Keratinocyte (primary cell): ENCODE results near the gene BICDL1. TPM values are rescaled to one million over a fixed set of nuclear protein-coding genes. Genes with fewer than 3 reads are reported as not detected.
A peak's percentile ranks its signal among the peaks of the same experiment; 100 is the strongest.

Experiments
- DNase-seq: peaks from one replicate; pipeline ENCODE4 v3.0.0-alpha.2; 2011; ENCODE audit warnings: low read depth, missing footprints, low spot score
- FAIRE-seq: peaks from 2 replicates; lab custom pipeline; 2011; peaks lifted over from hg19 to GRCh38; lab: Jason Lieb, UNC
- H2AFZ ChIP-seq: 2 replicates; pipeline ENCODE4 v1.6.0; 2012; ENCODE audit warnings: low read length, control low read depth, inconsistent platforms; ENCODE audit not compliant: control insufficient read depth
- H3K27ac ChIP-seq: 2 replicates; pipeline ENCODE4 v1.5.1; 2011; ENCODE audit warnings: low read length; ENCODE audit not compliant: control insufficient read depth, insufficient read depth
- H3K27me3 ChIP-seq: 3 replicates; pipeline ENCODE4 v1.6.0; 2011; ENCODE audit warnings: low read length; ENCODE audit not compliant: control insufficient read depth, insufficient read depth; ENCODE audit errors: extremely low read depth
- H3K36me3 ChIP-seq, 2 experiments: 2 replicates in 1 of 2; 3 replicates in 1 of 2; pipeline ENCODE4 v1.5.1; 2011; ENCODE audit warnings: low read length in 2 of 2, mild to moderate bottlenecking in 1 of 2; ENCODE audit not compliant: control insufficient read depth in 2 of 2, insufficient read depth in 2 of 2; ENCODE audit errors: extremely low read depth in 1 of 2
- H3K4me1 ChIP-seq: 3 replicates; pipeline ENCODE4 v1.5.1; 2011; ENCODE audit warnings: low read length; ENCODE audit not compliant: control insufficient read depth, insufficient read depth; ENCODE audit errors: extremely low read depth
- H3K4me2 ChIP-seq: 3 replicates; pipeline ENCODE4 v1.6.0; 2011; ENCODE audit warnings: low read depth, low read length; ENCODE audit not compliant: control insufficient read depth, insufficient read depth; ENCODE audit errors: extremely low read depth
- H3K4me3 ChIP-seq, 3 experiments: fragments of 200-600 bp in 1 of 3; sonication (generic) in 1 of 3; 2 replicates in 2 of 3; 3 replicates in 1 of 3; pipeline ENCODE4 v1.5.1; 2011 to 2016; ENCODE audit warnings: low read length in 3 of 3, mild to moderate bottlenecking in 3 of 3, control low read depth in 2 of 3, inconsistent platforms in 1 of 3, low read depth in 1 of 3, mixed read lengths in 1 of 3, mixed run types in 1 of 3, moderate library complexity in 1 of 3; ENCODE audit not compliant: control insufficient read depth in 2 of 3, insufficient read depth in 2 of 3; ENCODE audit errors: extremely low read depth in 1 of 3
- H3K79me2 ChIP-seq: 2 replicates; pipeline ENCODE4 v1.6.0; 2012; ENCODE audit warnings: low read length; ENCODE audit not compliant: control insufficient read depth, insufficient read depth
- H3K9ac ChIP-seq: 3 replicates; pipeline ENCODE4 v1.6.0; 2011; ENCODE audit warnings: low read length; ENCODE audit not compliant: control insufficient read depth, insufficient read depth; ENCODE audit errors: extremely low read depth
- H3K9me1 ChIP-seq: 3 replicates; pipeline ENCODE4 v1.6.0; 2011; ENCODE audit warnings: low read length; ENCODE audit not compliant: control insufficient read depth, insufficient read depth; ENCODE audit errors: extremely low read depth
- H3K9me3 ChIP-seq: 2 replicates; pipeline ENCODE4 v1.5.1; 2012; ENCODE audit warnings: low read depth, low read length; ENCODE audit not compliant: control insufficient read depth
- H4K20me1 ChIP-seq: 3 replicates; pipeline ENCODE4 v1.6.0; 2011; ENCODE audit warnings: low read length; ENCODE audit not compliant: control insufficient read depth, insufficient read depth; ENCODE audit errors: extremely low read depth
- EZH2 ChIP-seq: IDR thresholded peaks from one replicate; pipeline ENCODE4 v1.6.1; 2012; ENCODE audit warnings: inconsistent platforms, mild to moderate bottlenecking, low read length, moderate library complexity
- dilution Hi-C: fragments of 300-500 bp; cut with MboI; formaldehyde crosslinking; loops from one replicate; pipeline ENCODE4 v1.7.0; 2020; ENCODE audit warnings: low sequenced_read_pairs; ENCODE audit not compliant: extremely low pct_ligation_motif_present
- polyA plus RNA-seq, 5 experiments: library from polyadenylated mRNA; depleted of rRNA in 3 of 5; stranded (reverse) in 3 of 5; stranded (forward) in 1 of 5; unstranded in 1 of 5; fragments of >200 nt; gene quantifications; 1 replicate in 1 of 5; 2 replicates in 3 of 5; 3 replicates in 1 of 5; pipeline versions ENCODE4 v1.2.1 to v1.2.3, GENCODE V29; 2011 to 2012; ENCODE audit warnings: missing spikeins in 2 of 5, low read depth in 1 of 5, low replicate concordance in 1 of 5
- TF ChIP-seq, protein P1 (sequence below), 3 experiments: IDR thresholded peaks in 1 of 3; conservative IDR thresholded peaks in 1 of 3; optimal IDR thresholded peaks in 1 of 3; 2 replicates in 2 of 3; 3 replicates in 1 of 3; pipeline versions ENCODE3 to v1.5.1; 2011; ENCODE audit warnings: low read length in 3 of 3, mild to moderate bottlenecking in 3 of 3, moderate library complexity in 2 of 3, control low read depth in 1 of 3, inconsistent platforms in 1 of 3; ENCODE audit not compliant: insufficient read depth in 2 of 3; ENCODE audit errors: extremely low read depth in 1 of 3

Gene BICDL1
- polyA plus RNA-seq, 1 donor (not counting 4 experiments of a cell fraction or from before 2014, with no cell fraction given), result 6.4 TPM

- H3K36me3 ChIP-seq, result peaks cover 13 to 14% of the 10 kb centered on the region in 2 experiments
- no peak overlapping the region for H3K4me2 ChIP-seq
- H3K9ac ChIP-seq, result no peak overlapping the region
- H3K4me3 ChIP-seq, result no peak overlapping the region
- peaks cover 13% of the 10 kb centered on the region for H3K4me1 ChIP-seq
- H3K27me3 ChIP-seq, result no peaks in the 10 kb centered on the region
- FAIRE-seq, result no peak
- H3K27ac ChIP-seq, result no peak overlapping the region
- TF ChIP-seq EZH2, result no peak
- TF ChIP-seq, protein P1, sequence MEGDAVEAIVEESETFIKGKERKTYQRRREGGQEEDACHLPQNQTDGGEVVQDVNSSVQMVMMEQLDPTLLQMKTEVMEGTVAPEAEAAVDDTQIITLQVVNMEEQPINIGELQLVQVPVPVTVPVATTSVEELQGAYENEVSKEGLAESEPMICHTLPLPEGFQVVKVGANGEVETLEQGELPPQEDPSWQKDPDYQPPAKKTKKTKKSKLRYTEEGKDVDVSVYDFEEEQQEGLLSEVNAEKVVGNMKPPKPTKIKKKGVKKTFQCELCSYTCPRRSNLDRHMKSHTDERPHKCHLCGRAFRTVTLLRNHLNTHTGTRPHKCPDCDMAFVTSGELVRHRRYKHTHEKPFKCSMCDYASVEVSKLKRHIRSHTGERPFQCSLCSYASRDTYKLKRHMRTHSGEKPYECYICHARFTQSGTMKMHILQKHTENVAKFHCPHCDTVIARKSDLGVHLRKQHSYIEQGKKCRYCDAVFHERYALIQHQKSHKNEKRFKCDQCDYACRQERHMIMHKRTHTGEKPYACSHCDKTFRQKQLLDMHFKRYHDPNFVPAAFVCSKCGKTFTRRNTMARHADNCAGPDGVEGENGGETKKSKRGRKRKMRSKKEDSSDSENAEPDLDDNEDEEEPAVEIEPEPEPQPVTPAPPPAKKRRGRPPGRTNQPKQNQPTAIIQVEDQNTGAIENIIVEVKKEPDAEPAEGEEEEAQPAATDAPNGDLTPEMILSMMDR (optimal IDR thresholded peaks at IDR 0.05 in 1 of 3, IDR thresholded peaks at IDR 0.05 in 1 of 3, conservative IDR thresholded peaks at IDR 0.05 in 1 of 3; ENCODE audit: extremely low read depth in 1 of 3, insufficient read depth in 2 of 3, low read length in 3 of 3), result no peak
- H4K20me1 ChIP-seq, result peaks cover 12% of the 10 kb centered on the region
- no peak for DNase-seq
- no peak overlapping the region for H2AFZ ChIP-seq
- H3K9me1 ChIP-seq, result no peaks in the 10 kb centered on the region
- dilution Hi-C loops, result no loop called here
- no peaks in the 10 kb centered on the region for H3K9me3 ChIP-seq
- peaks cover 93% of the 10 kb centered on the region for H3K79me2 ChIP-seq
These were observed 121.8 kb downstream of the BICDL1 start for GRCh38 chr12:120110550-120111501.

- H3K27me3 ChIP-seq, result no peaks in the 10 kb centered on the region
- H3K9ac ChIP-seq, result peak overlapping the region; percentile 91
- no peak overlapping the region for H2AFZ ChIP-seq
- no peak for DNase-seq
- no peaks in the 10 kb centered on the region for H3K9me3 ChIP-seq
- FAIRE-seq, result no peak
- H3K4me1 ChIP-seq, result peaks cover 28% of the 10 kb centered on the region
- no peaks in the 10 kb centered on the region for H3K9me1 ChIP-seq
- no peak overlapping the region for H3K27ac ChIP-seq
- no peak for TF ChIP-seq EZH2
- TF ChIP-seq, protein P1 (optimal IDR thresholded peaks at IDR 0.05 in 1 of 3, IDR thresholded peaks at IDR 0.05 in 1 of 3, conservative IDR thresholded peaks at IDR 0.05 in 1 of 3; ENCODE audit: extremely low read depth in 1 of 3, insufficient read depth in 2 of 3, low read length in 3 of 3), result no peak
- H3K36me3 ChIP-seq, result peaks cover 6 to 14% of the 10 kb centered on the region in 2 experiments
- H4K20me1 ChIP-seq, result peaks cover 5% of the 10 kb centered on the region
- H3K4me2 ChIP-seq, result peak overlapping the region; percentile 86
- dilution Hi-C loops, result no loop called here
- H3K79me2 ChIP-seq, result peaks cover 68% of the 10 kb centered on the region
- peak overlapping the region; percentile 87 to 97 (median 89) for H3K4me3 ChIP-seq
These were observed 126.0 kb downstream of the BICDL1 start for GRCh38 chr12:120115066-120115465.
